ENCODE data around the gene CEPT1.

CEPT1 gene

DNA sequence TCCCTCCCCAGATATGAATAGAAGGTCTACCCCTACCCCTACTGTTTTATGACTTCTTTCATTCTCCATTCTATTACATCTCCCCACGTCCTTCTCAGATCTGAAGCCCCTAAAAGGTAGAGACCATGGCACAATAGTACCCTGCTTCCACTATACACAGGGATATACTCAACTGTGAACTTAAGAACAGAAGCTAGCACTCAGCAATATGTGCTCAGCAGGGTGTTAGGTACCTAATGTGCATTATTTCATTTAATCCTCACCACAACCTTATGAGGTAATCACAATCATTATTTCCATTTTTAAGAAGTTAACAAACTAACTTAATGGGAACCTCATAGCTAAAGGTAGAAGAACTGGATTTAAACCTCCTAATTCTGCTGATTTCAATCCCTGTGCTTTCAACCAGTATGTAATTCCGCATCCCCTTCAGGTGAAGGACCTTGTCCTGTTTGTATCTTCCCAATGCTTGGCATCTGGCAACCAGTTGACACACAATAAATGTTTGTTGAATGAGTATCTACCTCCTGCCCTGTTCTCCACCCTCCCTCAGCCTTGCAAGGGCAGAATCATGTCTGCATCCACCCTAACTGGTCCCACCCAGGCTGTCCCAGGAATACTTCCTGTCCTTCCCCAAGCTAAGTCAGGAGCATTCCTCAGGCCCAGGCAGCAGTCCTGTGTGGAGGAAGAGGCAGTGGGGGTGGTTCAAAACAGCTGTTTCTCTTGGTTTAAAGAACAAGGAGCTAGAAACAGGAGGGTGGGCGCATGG is 53.9 kb downstream of the CEPT1 start:
- no peak for DNase-seq

DNA sequence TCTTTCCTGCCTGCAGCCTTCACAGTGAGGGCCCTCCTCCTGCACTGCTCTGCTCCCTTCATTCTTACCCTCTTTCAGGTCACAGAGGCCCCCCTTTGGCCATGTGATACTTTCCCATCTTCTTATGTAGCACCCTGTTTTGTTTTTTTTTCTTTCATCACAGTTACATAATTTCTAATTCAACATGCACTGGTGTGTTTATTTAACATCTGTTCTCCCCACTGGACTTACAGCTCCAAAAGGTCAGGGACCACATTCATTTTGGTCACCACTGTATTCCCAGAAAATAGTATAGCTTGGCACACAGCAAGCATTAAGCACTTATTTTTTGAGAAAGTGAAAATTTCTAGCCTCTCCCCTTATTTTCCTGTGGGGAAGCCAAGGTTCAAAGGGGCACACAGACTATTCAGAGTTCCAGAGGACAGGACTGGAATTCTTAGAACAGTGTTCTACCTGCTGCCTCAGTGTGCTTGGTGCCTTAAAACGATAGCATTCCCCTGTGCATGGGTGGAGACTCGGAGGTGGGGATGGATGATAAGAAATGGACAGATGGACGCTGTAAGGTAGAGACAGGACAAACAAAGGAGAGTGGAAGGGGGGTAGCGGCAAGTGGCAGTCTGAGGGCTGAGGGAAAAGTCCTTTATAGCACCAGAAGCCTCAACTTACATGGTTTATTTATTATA is 55.1 kb downstream of the CEPT1 start:
- no peak for DNase-seq

DNA sequence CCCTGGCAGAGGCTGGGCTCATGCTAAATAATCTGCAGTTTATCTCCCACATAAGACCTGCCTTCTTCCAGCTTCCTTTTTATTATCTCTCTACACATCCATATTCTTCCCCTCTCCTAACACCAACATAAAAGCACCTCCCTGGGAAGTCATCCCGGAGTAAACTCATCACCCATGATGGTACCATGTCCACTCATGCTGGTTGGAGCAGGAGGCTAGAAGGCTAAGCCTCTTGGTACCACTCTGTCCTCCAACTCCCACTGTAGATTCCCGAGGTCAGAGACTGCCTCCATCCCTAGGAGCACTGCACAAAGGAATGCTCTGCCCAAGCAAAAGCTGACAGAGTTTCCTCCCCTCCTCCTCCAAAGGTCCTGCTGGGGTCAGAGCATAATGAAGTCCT is 56.2 kb downstream of the CEPT1 start:
- DNase-seq: no peak

DNA sequence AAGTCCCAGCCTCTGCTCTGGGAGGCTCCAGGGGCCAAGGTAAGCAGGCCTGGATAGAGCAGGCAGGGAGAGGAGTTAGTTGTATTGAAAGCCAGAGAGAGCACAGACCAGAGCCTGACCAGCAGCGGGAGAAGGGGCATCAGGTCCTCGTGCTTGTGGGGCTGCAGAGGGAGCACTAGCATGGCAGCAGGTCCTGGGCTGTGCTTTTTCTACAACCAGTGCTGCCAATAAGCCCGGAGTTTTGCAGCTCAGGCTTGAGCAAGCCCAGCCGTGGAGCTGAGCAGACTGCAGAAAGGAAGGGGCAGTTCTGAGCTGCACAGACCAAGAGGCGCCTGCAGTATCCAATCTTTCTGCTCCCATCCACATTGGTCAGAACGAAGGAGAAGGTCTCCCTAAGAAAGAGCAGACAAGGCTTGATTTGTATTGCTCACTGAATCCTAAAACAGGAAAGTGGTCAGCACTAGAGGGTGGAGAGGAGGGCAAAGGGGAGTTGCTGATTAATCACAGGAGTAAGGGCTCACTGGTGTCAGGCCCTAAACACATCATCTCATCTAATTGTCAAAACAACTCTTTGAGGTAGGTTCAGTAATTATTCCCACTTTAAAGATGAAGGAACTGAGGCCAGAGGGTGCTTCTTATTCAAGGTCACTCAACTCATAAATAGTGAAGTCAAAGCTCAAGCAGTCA is 57.7 kb downstream of the CEPT1 start:
- DNase-seq: peak; percentile 71

DNA sequence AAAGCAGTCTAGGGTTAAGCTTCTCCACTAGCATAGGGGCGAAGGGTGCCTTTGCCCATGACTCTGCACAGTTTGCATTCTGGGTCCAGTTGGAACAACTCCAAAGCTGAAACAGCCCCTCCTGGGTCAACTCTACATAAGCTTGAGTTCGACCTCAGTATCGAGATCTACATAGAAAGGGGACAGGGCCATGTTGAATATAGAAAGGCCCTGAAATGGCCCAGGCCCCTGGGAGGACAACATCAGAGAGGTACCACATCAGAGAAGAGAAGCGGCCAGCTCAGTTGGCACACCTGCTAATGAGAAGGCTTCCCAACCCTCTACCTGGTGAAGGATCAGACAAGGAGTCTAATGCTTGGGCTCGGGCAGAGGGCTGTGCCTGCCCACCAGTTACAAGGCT is 58.8 kb downstream of the CEPT1 start:
- no peak for DNase-seq

DNA sequence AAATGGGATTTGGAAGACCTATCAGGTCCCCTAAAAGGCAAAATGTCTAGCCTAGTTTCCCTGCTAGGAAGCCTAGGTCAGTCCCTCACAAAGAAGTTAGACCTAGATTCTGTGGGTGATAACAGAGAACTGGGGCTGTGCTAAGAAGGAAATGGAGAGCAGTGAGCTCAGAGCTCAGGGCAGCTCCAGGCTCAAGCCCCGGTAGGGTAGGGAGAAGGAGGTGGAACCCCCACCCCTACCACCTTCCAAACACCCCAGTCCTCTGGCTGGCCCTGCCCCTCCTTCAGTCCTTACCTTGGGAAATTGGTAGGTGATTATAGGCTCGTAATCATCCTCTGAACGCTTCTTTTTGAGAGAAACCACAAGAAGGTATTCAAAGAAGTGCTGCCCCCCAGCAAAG is 59.3 kb downstream of the CEPT1 start:
- no peak for DNase-seq

DNA sequence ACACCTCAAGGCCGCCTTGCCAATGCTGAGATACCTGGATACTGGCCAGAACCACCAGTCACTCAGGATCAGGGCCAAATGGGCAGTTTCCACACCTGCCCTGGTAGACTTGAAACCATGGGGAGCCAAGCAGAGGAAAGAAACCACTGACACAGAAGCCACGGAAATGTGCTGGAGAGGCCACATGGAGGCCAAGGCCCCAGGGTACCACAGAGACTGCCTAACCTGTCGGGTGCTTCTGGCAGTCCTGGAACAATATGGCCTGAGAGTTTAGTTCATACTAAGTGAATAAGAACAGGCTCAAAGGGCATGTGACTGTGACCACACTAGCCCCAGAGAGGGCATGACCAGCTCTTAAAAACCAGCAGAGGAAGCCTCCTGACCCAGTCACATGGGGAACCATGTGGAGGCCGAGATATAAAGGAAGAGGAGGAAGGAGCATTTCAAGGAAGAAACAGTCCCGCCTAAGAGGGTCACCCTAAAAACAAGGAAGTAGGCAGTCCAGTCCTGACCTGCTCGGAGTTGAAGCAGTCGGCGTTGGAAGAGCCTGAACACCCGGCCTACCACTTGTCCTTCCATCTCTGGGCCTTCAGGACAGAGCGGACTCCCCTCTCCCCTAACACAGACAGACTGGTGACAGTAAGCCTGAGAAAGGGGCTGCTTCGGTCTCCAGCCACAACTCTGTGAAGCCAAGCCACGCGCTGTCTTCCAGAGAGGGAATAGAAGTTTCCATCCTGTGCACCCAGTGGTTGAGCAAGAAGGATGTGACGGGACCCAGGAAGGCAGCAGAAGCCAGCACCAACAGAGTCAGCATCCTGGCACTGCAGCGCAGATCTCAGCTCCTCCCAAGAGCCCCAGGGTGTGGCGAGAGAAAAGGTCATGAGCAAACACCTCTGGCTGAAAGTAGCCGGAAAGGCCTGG is 60.1 kb downstream of the CEPT1 start, which contains the start of gene DENND2D:
TSS of gene DENND2D (minus strand) at position 766 of the 921 bp plus-strand sequence. CDS start at position 579, 187 bp downstream.
- peak; percentile 59 for DNase-seq

DNA sequence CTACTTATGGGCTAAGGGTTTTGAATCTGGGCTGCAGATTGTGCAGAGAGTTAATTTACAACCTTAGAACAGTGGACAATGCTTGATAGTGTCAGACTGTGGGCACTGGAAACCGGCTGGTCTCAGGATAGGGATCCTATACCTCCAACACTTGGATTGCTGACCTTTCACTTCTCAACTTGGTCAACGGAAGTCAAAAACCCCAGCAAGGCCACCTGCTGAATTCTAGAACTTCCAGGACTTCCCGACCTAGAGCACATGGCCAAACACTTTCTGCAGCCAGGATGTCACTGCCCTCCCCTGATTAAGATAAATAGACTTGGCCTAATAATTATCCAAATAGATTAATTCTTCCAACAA is 60.8 kb downstream of the CEPT1 start:
- DNase-seq: no peak

DNA sequence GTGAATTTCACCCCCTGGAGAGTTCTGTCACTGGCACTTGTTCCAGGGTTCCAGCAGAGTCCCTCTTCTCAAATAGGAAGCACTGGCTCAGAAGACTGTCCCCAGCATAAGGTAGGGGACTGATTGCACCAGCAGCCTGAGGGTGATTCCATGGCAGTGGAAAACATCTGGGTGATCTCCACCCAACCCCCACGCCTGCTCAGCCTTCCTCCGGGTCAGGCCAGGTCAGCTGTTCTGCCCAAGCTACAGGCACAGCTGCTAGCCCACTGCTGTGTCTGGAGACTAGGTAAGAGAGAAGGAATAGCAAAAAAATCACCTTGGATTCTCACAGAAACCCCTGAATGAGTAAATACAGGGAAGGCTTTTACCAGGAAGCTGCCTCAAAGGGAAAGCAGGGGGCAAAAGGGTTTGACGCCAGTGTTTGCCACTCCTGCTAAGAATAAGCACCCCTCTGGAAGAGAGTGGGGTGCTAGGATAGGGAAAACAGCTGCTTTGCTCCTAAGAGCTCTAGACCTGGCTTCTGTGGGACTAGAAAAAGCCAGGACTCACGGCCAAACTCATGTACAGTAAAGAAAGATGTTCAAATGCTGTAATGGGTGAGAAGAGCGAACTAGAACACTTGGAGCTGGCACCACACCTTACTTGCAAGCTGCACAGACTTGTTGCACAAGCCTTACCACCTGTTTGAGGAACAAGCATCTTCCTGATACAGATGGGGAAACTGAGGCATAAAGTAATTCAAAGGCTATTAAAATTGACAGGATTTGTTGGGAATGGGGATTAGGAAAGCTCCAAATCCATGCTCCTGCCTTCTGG is 61.5 kb downstream of the CEPT1 start:
- DNase-seq: no peak

DNA sequence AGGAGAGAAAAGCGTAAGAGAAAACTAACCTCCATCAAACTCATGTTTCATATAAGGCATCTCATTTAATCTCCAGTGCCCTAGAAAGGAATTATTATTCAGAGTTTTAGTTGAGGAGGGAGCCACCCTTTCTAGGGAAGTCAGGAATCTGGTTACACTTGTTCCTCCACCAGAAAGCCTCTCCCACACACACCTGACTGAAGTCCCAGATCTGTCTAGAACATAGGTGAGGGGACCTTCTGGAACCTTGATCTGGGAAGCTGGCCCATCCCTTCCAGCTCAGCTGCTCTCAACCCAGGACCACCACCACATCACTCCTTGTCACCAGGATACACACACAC is 62.3 kb downstream of the CEPT1 start:
- no peak for DNase-seq

DNA sequence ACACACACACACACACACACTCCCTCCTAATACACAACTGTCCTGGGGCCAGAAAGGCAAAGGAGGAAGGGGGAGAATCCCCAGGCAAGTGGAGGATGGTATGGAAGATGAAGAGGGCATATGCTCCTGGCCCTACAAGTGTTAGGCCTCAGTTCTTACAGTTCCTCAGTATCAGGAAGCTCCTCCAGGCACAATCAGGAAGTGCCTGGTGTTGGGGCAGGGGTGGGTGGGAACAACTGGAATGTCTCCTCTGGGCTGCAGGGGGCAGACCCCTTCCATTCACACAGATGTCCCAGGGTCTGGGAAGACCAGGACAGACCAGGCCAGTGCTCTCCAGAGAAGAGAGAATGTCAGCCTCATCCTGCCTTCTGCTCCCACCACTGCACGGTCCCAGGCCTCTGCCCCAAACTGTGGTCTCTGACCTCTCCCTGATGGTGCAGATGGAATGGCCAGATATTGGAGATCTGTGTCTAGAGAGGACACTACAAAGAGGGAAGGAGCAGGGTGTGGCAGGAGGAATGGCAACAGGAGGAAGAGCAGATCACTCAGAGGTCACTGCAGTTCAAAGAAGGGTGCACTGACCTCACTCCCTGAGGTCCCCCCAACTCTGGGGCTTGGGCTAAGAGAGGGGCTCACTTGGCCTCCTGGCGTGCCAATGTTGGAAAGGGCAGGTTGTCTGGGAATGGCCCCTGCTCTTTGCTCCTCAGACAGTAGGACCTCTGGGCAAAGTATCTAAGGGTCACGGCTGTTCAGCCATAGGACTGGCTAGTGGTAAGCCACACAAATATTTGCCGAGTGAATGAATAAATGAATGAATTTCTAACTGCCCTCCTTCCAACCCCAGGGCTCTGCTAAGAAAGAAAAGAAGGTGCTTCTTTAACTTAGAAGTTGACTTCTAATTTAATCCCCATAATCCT is 62.9 kb downstream of the CEPT1 start:
- no peak for DNase-seq

DNA sequence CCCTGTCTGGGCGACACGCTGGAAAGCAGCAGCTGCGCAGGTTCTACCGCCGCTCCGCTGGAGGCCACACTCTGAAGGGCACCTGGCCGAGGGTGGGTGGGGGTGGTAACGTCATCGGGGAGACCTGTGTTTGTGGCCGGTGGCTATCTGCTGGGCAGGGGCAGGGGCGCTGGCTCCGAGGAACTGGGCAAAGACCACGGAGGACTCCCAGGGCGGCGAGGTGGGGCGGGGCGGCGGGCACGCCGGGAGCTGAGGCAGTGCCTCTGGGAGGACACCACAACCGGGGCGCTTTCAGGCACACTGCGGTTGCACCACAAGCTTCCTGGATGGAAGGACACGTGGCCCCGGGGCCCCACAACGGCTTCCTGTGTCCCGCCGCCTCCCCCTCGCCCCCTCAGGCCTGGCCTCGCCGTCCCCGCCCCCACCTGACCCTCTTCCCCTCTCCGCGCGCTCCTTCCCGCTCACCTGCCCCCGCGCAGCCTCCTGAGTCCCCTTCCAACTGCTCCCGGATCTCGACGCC is 63.7 kb downstream of the CEPT1 start:
- peak; percentile 89 for DNase-seq

DNA sequence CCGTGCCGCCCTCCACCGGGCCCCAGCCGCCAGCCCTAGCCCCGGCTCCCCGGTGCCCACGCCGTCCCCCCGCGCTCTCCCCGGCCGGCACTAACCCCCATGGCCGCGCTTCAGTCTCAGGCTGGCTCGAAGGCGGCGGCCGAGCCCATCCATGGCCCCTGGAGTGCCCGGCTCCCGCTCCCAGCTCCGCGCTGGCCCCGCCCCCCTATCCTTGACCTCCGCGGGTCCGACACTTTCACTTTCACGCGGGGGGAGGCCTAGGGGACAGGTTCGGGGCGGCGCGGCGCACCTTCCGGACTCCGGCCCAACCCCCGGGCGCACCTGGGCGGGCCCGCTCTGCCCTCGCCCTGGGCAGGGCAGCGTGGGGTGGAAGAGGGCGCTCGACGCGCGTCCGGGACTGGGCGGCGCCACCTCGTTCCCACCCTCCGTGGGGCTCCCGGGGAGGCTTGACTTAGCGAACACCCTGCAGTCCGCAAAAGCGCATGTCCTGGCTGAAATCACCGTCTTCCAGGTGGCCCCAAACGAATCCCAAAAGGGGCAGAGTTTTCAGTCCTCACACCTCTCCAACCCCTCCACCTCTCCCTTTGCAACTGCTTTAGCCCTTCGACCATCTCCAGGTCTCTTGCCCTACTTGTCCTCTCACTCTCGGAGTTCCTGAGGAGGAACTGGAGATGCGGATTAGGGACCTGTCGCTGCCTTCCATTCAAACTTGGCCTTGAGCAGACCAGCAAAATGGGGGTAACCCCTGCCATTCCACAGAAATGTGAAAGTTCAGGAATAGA is 64.4 kb downstream of the CEPT1 start:
- DNase-seq: peak; percentile 85

DNA sequence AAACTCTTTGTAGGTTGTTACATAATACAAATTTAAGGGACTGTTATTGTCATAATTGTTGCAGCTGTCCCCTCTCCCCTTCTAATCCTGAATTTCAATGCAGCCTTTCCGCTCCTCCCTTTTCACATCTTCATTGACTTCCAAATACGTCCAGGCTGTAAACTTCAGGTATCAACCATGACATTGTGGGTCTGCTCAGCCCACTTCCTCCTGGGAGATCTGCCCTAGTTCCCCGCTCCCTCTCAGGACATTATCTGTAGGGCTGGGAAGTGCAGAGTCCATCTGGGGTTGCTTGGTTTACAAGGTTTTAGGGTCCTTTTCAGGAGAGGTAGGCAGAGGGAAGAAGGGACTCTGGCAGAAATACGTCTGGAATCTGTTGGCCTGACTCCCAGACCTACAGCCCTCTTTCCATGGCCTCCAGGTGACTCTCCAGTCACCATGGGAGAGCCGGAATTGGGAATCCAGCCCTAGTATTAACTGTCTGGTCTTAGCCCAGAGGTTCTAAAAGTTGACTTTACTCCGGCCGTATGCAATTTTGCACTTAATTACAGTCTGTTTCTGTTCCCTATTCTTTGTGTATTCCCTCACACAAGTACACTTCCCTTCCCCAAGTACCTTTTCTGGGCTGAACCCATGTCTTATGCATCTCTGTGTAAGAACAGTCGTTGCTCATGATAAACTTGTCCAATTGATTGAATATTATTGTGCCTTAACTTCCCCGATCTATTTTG is 65.1 kb downstream of the CEPT1 start:
- DNase-seq: no peak

DNA sequence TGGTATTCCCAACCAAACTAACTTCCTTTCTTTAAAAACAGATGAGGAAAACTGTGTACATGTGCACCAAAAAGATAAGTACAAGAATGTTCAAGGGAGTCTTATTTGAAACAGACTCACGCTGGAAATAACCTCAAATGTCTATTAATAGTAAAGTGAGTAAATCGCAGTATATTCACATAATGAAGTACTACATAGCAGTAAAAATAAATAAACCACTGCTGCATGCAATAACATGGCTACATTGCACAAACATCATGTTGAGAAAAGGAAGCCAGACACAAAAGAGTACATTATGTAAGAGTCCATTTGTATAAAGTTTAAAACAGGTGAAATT is 65.7 kb downstream of the CEPT1 start:
- no peak for DNase-seq

DNA sequence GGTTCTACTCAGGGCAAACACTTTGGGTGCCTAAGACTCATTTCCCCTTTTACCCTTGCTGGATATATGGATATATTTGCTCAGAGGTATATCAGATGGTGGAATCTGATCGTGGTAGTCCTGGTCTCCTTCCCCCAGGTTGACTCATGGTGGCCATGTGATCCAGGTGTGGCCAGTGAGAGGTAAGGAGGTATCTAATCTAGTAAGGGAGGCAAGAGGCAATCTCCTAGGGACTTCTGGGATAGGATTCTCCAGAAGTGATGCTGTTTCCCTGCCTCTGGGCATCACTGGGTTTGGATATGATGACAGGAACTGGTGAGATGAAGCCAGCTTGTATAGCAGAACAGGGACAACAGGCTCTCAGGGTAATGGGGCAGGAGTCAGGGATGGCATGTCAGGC is 68.9 kb downstream of the CEPT1 start:
- DNase-seq: no peak

DNA sequence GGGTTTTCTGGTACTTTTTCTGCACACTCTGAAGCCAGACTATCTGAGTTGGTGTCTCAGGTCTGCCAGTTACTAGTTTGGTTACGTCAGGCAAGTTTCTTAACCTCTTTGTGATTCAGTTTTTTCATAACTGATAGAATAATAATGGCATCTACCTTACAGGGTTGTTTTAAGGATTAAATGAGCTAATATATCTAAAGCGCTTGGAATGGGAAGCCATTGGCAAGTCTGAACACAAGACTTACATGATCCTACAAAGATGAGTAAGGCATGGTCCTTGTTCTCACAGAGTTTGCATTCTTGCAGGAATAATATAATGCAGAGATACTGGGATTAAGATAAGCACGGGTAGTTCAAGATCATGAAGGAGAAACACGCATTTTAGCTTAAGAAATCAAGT is 69.6 kb downstream of the CEPT1 start:
- no peak for DNase-seq

DNA sequence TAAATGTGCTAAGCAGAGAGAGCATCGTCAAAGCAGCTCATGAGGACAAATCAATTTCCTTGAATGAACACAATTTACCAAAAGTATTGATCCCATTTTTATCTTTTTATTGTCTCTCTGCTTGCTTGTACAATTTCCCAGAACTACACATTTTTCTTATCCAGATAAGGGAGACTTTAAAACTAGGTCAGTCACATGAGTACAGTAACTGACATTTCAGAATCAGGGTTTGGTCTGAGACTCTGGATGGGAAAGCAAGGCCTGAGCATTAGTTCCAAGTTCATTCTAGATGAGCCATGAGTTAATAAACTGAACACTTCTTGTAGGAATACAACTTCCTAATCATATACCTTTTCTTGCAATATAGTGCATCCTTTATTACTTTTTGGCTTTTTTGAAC is 71.9 kb downstream of the CEPT1 start:
- no peak for DNase-seq

DNA sequence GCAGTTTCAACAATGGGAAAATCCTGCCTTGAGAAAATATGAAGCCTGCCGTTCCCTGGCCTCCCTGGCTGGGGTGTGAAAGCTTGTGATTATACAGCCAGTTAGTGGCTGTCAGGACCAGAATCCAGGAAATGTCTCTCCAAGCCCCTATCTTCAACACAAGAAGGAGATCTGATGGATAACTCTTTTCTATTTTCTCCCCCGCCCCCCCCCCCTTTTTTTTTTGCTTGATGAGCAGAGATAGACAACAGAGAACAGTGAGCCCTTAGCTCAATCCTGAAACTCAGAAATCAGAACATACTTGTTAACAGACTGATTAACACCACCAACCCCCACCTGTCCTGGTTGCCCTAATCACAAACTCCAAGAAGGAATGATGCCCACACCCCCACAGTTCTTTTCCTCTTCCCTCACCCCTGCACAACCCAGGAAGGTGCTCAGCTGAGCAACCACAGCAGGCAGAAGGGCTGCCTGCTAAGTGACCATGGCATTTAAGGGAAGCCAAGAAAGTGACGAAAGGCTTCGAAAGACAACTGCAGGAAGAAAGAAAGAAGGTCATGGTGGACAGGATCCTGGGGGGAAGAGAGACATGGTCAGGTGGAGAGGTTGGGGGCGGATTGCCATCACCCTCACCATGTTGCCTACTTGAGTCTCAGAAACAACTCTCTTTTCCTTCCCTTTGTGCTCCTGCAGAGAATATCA is 72.8 kb downstream of the CEPT1 start:
- no peak for DNase-seq
